Ovary (tissue), 9 donors: ENCODE data around the gene ADAT3. TPM values are rescaled to one million over a fixed set of nuclear protein-coding genes. Genes with fewer than 3 reads are reported as not detected.

Experiments used
- DNase-seq, 5 donors: peaks; one replicate each; pipeline ENCODE4 v3.0.0-alpha.2; 2019 to 2020
- H3K27ac ChIP-seq, 2 donors: fragments of 200-600 bp; one replicate each; pipeline versions ENCODE4 v1.5.1 to v1.8.0; 2019 to 2022
- H3K27me3 ChIP-seq: fragments of 200-600 bp; one replicate; pipeline ENCODE4 v1.8.0; 2022
- H3K36me3 ChIP-seq: fragments of 200-600 bp; sonication (generic); one replicate; pipeline ENCODE4 v1.5.1; 2019
- H3K4me1 ChIP-seq: one replicate; pipeline ENCODE4 v1.8.1; 2013; ENCODE audit warnings: mild to moderate bottlenecking, moderate library complexity; ENCODE audit not compliant: insufficient read depth
- H3K4me3 ChIP-seq: fragments of 200-600 bp; sonication (generic); one replicate; pipeline ENCODE4 v1.5.1; 2017
- H3K9me3 ChIP-seq, 2 donors: fragments of 200-600 bp in 1 of 2; sonication (generic) in 1 of 2; one replicate each; pipeline versions ENCODE4 v1.5.1 to v1.8.1; 2013 to 2019; ENCODE audit warnings: mild to moderate bottlenecking in 1 of 2, moderate library complexity in 1 of 2
- EP300 ChIP-seq: sonication (generic); formaldehyde crosslinking; IDR thresholded peaks from one replicate; pipeline ENCODE4 v1.6.1; 2017; ENCODE audit warnings: antibody characterized with exemption
- POLR2A ChIP-seq: fragments of 450-650 bp; IDR thresholded peaks from one replicate; pipeline ENCODE4 v1.6.1; 2017; ENCODE audit warnings: antibody characterized with exemption, mild to moderate bottlenecking, moderate library complexity
- WGBS, 3 donors: extraction: QIAGEN DNeasy Blood & Tissue Kit in 1 of 3; methylation state at CpG; one replicate each; pipeline versions ENCODE4 v1.1.5 to v1.1.7; 2013 to 2017; 5-methylcytosine and 5-hydroxymethylcytosine counted together
- intact Hi-C, 4 donors: fragments of 100-400 bp; cut with DNase I; formaldehyde crosslinking; loops; one replicate each; pipeline versions ENCODE4 v1.11.0 to v1.15.1; 2022 to 2023
- polyA plus RNA-seq, 2 donors: library from polyadenylated mRNA; stranded (reverse); fragments of 200-250 nt in 1 of 2; fragments of 350-450 nt in 1 of 2; fragmentation: Illumina TruSeq in 1 of 2; extraction: RNeasy Lipid Tissue Mini Kit (QIAGEN cat#74804) in 1 of 2; gene quantifications; one replicate each; pipeline ENCODE4 v1.2.3, GENCODE V29; 2013 to 2014
- total RNA-seq, 7 donors: library from RNA; depleted of rRNA in 2 of 7; stranded (reverse); fragments of >200 nt in 2 of 7; fragmentation: NEBNext Ultra II Directional in 3 of 7; extraction: Animal tissue kit (Norgen Biotek cat#: 25700) in 3 of 7; gene quantifications; one replicate each; pipeline versions ENCODE4 v1.1.0 to v1.2.4, GENCODE V29; 2016 to 2023
- TF ChIP-seq, protein P1 (sequence below), 3 donors: fragments of 450-650 bp in 2 of 3; fragments of 200-600 bp in 1 of 3; IDR thresholded peaks; one replicate each; pipeline versions ENCODE4 v1.5.1 to v1.8.0; 2016 to 2022; ENCODE audit warnings: antibody characterized with exemption in 3 of 3, mild to moderate bottlenecking in 1 of 3
- donor health status: DM: no; HTN: no; CAD: no; lungs with moderate emphysema.
- donor health status: DM: no; HTN: no; CAD: no.
- donor health status: Bipolar disorder and iron deficiency.
- donor health status: DM: yes; HTN: yes; CAD: no.
- donor health status: DM: no; HTN: no; CAD: no.
- donor health status: DM: yes; HTN: yes; CAD: no.

ADAT3 gene
- total and polyA plus RNA-seq, 9 donors, result 2.3 to 13.7 (median 4.3) TPM; not detected in 1

DNA sequence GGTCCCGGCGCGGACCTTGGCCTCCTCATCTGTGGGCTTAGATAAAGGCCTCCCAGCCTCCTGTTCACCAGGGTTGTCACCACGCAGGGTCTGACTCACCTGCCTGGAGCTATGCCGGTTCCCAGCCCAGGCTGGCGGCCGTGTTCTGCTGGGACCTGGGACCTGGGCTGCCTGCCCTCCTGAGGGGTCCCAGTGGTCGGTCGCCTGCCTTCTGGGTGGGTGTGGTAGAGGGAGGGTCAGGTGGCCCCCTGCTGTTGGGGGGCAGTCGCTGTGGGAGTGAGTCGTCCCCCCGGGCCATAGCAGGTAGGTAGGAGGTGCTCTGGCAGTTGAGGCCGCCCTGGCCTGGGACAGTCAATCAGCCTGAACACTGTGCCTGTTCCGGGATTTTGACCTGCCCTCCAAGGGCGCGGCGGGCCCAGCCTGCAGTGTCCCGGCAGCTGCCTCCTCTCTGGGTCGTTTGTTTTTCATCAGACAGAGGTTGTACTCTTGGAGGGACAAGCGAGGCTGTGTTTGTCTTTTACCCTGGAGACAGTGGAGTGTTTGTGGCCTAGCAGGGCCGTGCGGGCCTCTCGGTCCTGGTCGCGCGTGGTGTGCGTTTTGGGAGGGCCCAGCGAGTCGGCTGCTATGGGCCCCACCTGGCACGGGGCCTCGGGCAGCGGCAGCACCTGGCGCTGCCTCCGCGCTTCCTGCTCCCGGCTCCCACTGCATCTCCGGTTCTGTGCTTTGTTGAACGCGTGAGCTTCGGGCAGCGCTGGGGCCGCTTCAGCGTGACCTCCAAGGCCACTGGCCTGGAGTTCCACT, 2.6 kb downstream of the ADAT3 start:
- Histone ChIP-seq H3K4me3 (no peak overlapping the region), H3K4me1 (peaks cover 19% of the 10 kb centered on the region), H3K27me3 (no peaks in the 10 kb centered on the region), H3K36me3 (no peaks in the 10 kb centered on the region), H3K27ac (peak overlapping the region; percentile 71 to 73), H3K9me3 (no peaks in the 10 kb centered on the region)
- peak in 4 of 5 donors; percentile 43 to 67 (median 51) for DNase-seq
- WGBS, 3 donors, result 25 to 55% (median 37%) methylated on average over 37 to 43 of the region's 43 CpGs
- TF ChIP-seq POLR2A (no peak), EP300 (no peak)
- TF ChIP-seq, protein P1, sequence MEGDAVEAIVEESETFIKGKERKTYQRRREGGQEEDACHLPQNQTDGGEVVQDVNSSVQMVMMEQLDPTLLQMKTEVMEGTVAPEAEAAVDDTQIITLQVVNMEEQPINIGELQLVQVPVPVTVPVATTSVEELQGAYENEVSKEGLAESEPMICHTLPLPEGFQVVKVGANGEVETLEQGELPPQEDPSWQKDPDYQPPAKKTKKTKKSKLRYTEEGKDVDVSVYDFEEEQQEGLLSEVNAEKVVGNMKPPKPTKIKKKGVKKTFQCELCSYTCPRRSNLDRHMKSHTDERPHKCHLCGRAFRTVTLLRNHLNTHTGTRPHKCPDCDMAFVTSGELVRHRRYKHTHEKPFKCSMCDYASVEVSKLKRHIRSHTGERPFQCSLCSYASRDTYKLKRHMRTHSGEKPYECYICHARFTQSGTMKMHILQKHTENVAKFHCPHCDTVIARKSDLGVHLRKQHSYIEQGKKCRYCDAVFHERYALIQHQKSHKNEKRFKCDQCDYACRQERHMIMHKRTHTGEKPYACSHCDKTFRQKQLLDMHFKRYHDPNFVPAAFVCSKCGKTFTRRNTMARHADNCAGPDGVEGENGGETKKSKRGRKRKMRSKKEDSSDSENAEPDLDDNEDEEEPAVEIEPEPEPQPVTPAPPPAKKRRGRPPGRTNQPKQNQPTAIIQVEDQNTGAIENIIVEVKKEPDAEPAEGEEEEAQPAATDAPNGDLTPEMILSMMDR (IDR thresholded peaks at IDR 0.05), result no peak
- intact Hi-C loops, result loop anchor here in 1 of 4 donors (5.0 kb wide), 1 partner anchor 40 kb away; no protein-coding TSS in a partner anchor

DNA sequence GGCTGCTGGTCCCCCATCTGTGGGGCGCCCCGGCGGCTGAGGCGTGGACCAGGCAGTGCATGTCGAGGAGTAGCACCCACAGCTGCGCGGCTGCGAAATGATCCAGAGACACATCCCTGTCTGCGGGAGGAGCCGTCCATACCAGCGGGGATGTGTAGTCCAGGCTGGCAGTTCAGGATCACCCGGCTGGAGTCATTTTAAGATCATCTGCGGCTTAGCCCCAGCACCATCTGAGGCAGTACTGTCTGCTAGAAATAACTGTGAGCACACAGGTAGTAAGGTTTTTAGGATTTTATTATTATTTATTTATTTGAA, 3.1 kb downstream of the ADAT3 start:
- peak overlapping the region in 1 of 2 donors; percentile 73 for H3K27ac ChIP-seq
- intact Hi-C loops, result loop anchor here in 1 of 4 donors (5.0 kb wide), 1 partner anchor 41 kb away; no protein-coding TSS in a partner anchor
- TF ChIP-seq POLR2A, result no peak
- TF ChIP-seq, protein P1 (IDR thresholded peaks at IDR 0.05), result no peak
- no peak for TF ChIP-seq EP300
- WGBS, 3 donors, result 35 to 59% (median 35%) methylated on average over 12 to 13 of the region's 13 CpGs
- H3K36me3 ChIP-seq, result no peaks in the 10 kb centered on the region
- no peaks in the 10 kb centered on the region for H3K27me3 ChIP-seq
- H3K4me1 ChIP-seq, result peaks cover 19% of the 10 kb centered on the region
- DNase-seq, result no peak
- H3K4me3 ChIP-seq, result no peak overlapping the region
- no peaks in the 10 kb centered on the region for H3K9me3 ChIP-seq

DNA sequence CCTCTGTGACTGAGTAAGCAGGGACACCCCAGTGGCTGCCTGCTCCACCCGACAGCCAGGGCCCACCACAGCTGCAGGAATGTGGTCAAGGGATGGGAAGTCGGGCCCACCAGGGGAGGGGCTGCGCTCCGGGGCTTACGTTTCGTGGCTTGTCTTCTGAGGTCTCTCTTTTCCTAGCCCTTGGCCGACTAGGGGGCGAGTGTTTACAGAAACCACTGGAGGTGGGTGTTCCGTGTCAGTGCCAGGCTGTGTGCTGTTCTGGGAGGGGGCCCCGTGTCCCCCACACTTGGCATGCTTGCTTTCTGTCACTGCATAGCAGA, 4.5 kb downstream of the ADAT3 start:
- Histone ChIP-seq H3K27me3 (no peaks in the 10 kb centered on the region), H3K4me3 (no peak overlapping the region), H3K36me3 (no peaks in the 10 kb centered on the region), H3K4me1 (peaks cover 19% of the 10 kb centered on the region), H3K9me3 (no peaks in the 10 kb centered on the region), H3K27ac (no peak overlapping the region)
- no peak for DNase-seq
- TF ChIP-seq, protein P1 (IDR thresholded peaks at IDR 0.05), result no peak
- no peak for TF ChIP-seq POLR2A
- TF ChIP-seq EP300, result no peak
- WGBS, 3 donors, result 52 to 74% (median 69%) methylated on average over 10 of the region's 10 CpGs
- intact Hi-C loops, result loop anchor here in 1 of 4 donors (5.0 kb wide), 1 partner anchor 42 kb away; no protein-coding TSS in a partner anchor

DNA sequence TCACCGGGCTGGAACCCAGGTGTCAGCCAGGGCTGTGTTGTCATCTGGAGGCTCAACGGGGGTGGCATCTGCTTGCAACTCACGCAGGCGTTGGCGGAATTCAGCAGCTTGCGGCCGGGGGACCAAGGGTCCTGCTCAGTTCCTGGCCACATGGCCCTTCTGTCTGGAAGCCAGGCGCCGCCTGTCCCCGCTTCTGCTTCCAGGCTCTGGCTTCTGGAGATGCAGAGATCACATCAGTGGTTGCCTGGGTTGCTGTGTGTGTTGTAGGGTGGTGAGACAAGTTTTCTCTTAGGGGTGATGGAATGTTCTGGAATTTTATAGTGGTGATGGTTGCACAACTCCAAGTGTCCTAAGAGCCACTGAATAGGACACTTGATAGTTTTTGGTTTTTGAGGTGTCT, 5.0 kb downstream of the ADAT3 start:
- no peak for DNase-seq
- intact Hi-C loops, result no loop called here
- Histone ChIP-seq H3K27ac (no peak overlapping the region), H3K4me3 (no peak overlapping the region), H3K9me3 (no peaks in the 10 kb centered on the region), H3K4me1 (peaks cover 19% of the 10 kb centered on the region), H3K27me3 (no peaks in the 10 kb centered on the region), H3K36me3 (no peaks in the 10 kb centered on the region)
- WGBS, 3 donors, result 92 to 96% (median 95%) methylated on average over 10 of the region's 10 CpGs
- TF ChIP-seq EP300 (no peak), POLR2A (no peak)
- TF ChIP-seq, protein P1 (IDR thresholded peaks at IDR 0.05), result no peak
